Lower lobe of right lung (tissue), 2 donors: ENCODE data around the gene RPH3AL. TPM values are rescaled to one million over a fixed set of nuclear protein-coding genes. Genes with fewer than 3 reads are reported as not detected.

Experiments used
- ATAC-seq, 2 donors: fragments of 200-7000 bp; cut with Tn5 transposase; one replicate each; pipeline ENCODE4 v1.9.1; 2020 to 2022; ENCODE audit warnings: mild to moderate bottlenecking in 2 of 2, moderate library complexity in 2 of 2
- DNase-seq: peaks from one replicate; pipeline ENCODE4 v3.0.0-alpha.2; 2020
- H3K27ac ChIP-seq: fragments of 200-600 bp; one replicate; pipeline ENCODE4 v1.8.0; 2022
- H3K27me3 ChIP-seq: fragments of 200-600 bp; one replicate; pipeline ENCODE4 v1.8.0; 2022; ENCODE audit warnings: low read depth
- H3K36me3 ChIP-seq: fragments of 200-600 bp; one replicate; pipeline ENCODE4 v1.8.0; 2022; ENCODE audit warnings: mild to moderate bottlenecking
- H3K4me1 ChIP-seq: fragments of 200-600 bp; one replicate; pipeline ENCODE4 v1.8.0; 2022
- H3K4me3 ChIP-seq: fragments of 200-600 bp; one replicate; pipeline ENCODE4 v1.8.0; 2022; ENCODE audit warnings: mild to moderate bottlenecking
- H3K9me3 ChIP-seq: fragments of 200-600 bp; one replicate; pipeline ENCODE4 v1.8.0; 2022
- intact Hi-C: fragments of 100-400 bp; cut with DNase I; formaldehyde crosslinking; loops from one replicate; pipeline ENCODE4 v1.11.0; 2022
- total RNA-seq: library from RNA; stranded (reverse); fragmentation: NEBNext Ultra II Directional; extraction: Animal tissue kit (Norgen Biotek cat#: 25700); gene quantifications from one replicate; pipeline ENCODE4 v1.2.1, GENCODE V29; 2021
- TF ChIP-seq, protein P1 (sequence below): fragments of 200-600 bp; IDR thresholded peaks from one replicate; pipeline ENCODE4 v1.8.0; 2022; ENCODE audit warnings: antibody characterized with exemption, mild to moderate bottlenecking
- donor health status: DM: no; HTN: yes; CAD: no; lungs with severe emphysema.

Gene RPH3AL
- total RNA-seq, 1 donor from 2014 or later, result 38.7 TPM

DNA sequence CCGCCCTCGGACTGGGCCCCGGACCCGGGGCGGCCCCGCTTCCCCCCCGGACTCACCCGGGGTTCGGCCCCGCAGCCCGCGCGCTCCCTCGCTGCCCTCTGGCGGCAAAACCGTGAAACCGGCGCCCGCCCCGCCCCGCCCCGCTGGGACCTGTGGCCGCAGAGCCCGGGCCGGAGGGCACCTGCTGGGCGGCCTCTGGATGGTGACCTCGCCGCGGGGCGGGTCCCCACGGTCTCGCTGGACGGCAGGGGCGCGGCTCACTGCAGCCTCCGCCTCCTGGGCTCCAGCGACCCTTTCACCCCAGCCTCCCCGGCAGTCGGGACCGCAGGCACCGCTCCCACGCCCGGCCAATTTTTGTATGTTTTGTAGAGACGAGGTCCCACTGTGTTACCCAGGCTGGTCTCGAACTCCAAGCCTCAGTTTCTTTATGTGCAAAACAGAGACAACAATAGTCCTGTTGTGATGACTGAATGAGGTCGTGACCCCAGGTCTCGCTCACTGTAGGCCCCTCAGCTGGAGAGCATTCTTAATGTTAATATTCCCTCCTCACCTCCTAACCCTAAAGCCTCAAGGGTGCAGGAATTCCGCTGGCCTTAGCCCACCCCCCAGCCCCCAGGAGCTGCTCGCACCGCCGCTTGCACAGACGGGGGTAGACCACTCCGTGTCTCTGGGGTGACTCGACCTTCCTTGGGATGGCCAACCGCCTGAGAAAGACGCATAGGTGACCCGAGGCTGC lies 33.7 kb upstream of the RPH3AL start:
- H3K36me3 ChIP-seq, result no peaks in the 10 kb centered on the region
- H3K27me3 ChIP-seq, result no peaks in the 10 kb centered on the region
- H3K9me3 ChIP-seq, result no peaks in the 10 kb centered on the region
- TF ChIP-seq, protein P1, sequence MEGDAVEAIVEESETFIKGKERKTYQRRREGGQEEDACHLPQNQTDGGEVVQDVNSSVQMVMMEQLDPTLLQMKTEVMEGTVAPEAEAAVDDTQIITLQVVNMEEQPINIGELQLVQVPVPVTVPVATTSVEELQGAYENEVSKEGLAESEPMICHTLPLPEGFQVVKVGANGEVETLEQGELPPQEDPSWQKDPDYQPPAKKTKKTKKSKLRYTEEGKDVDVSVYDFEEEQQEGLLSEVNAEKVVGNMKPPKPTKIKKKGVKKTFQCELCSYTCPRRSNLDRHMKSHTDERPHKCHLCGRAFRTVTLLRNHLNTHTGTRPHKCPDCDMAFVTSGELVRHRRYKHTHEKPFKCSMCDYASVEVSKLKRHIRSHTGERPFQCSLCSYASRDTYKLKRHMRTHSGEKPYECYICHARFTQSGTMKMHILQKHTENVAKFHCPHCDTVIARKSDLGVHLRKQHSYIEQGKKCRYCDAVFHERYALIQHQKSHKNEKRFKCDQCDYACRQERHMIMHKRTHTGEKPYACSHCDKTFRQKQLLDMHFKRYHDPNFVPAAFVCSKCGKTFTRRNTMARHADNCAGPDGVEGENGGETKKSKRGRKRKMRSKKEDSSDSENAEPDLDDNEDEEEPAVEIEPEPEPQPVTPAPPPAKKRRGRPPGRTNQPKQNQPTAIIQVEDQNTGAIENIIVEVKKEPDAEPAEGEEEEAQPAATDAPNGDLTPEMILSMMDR, result peak; percentile 75
- H3K27ac ChIP-seq, result peak overlapping the region; percentile 24
- H3K4me1 ChIP-seq, result peaks cover 15% of the 10 kb centered on the region
- DNase-seq, result peak; percentile 87
- ATAC-seq, result peak; percentile 91 to 92
- H3K4me3 ChIP-seq, result peak overlapping the region; percentile 56
- intact Hi-C loops, result no loop called here

DNA sequence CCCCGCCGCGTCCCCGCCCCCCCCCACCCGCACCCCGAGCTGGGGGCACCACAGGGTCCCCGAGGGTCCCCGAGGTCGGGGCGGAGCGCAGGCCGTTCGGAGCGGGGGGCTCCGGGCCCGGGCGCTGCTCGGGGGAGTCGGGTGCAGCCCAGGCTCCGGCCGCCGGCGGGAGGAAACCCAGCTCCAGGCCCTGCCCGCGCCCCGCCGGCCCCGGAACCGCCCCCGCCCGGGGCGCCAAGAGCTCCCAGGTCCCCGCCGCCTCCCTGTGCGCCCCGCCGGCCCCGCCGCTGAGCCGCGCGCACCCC lies 33.2 kb upstream of the RPH3AL start:
- DNase-seq, result no peak
- TF ChIP-seq, protein P1, result no peak
- peak overlapping the region; percentile 56 for H3K4me3 ChIP-seq
- H3K4me1 ChIP-seq, result peaks cover 15% of the 10 kb centered on the region
- no peaks in the 10 kb centered on the region for H3K36me3 ChIP-seq
- no peaks in the 10 kb centered on the region for H3K9me3 ChIP-seq
- H3K27me3 ChIP-seq, result no peaks in the 10 kb centered on the region
- intact Hi-C loops, result no loop called here
- peak overlapping the region; percentile 75 for H3K27ac ChIP-seq
- ATAC-seq, result no peak

DNA sequence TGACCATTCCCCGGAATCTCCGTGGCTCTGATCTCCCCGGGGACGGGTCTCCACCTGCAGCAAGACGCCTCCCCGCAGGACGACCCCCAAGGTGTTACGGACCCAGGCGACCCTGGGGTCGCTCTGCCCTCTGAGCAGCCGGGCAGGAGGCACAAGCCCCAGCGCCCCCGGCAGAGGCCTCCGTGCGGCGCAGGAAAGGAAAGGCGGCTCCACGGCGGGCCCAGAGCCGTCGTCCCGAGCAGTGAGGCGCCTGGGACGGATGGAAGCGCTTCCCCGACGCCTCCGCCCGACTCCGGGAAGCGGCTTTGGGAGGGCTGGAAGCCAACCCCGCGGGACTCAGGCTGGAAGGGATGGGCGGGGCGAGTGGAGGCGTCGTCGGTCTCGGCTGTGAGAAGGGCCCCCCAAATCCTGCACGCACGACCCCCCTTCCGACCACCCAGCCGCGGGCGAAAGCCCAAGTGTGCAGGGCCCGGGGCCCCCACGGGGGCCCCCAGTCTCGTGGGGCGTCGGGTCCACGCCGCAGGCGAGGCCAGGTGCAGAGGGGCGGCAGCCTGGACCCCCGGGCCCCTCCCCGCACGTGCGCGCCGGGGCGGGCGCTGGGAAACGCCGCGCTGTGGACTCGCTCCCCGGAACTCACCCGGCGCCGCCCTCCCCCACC lies 32.7 kb upstream of the RPH3AL start:
- H3K4me1 ChIP-seq, result peaks cover 15% of the 10 kb centered on the region
- H3K9me3 ChIP-seq, result no peaks in the 10 kb centered on the region
- peak overlapping the region; percentile 75 for H3K27ac ChIP-seq
- TF ChIP-seq, protein P1, result no peak
- ATAC-seq (peak; percentile 65 to 72), DNase-seq (peak; percentile 63)
- no peaks in the 10 kb centered on the region for H3K27me3 ChIP-seq
- no peaks in the 10 kb centered on the region for H3K36me3 ChIP-seq
- peak overlapping the region; percentile 56 for H3K4me3 ChIP-seq
- intact Hi-C loops, result no loop called here

DNA sequence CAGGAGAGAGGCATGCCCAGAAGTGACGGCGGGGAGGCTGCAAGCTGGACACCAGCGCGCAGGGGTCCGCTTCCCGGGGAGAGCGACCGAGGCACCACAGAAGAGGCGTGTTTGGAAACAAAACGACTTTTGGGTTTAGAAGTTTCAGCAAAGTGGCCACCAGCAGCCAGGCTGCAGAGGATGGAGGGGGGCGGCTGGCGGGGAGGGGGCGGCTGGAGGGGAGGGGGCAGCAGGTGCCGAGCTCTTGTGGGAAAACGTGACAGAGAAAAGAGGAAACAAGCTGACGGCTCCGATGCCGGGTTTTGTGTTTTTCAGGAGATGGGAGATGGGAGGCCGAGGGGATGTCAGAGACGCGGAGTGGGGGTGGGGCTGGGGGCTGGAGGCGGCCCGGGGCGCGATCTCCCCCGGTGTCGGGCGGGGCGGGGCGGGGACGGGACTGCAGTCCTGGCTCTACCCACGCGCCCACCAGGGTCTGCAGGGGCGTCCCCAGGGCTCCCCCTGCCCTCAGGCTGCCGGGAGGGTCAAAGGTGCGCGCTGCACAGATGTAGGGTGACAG lies 32.1 kb upstream of the RPH3AL start:
- Histone ChIP-seq H3K4me3 (peak overlapping the region; percentile 56), H3K9me3 (no peaks in the 10 kb centered on the region), H3K27me3 (no peaks in the 10 kb centered on the region), H3K36me3 (no peaks in the 10 kb centered on the region), H3K27ac (peak overlapping the region; percentile 75), H3K4me1 (peaks cover 15% of the 10 kb centered on the region)
- ATAC-seq, result peak; percentile 2 to 4
- no peak for DNase-seq
- TF ChIP-seq, protein P1, result no peak
- intact Hi-C loops, result no loop called here

DNA sequence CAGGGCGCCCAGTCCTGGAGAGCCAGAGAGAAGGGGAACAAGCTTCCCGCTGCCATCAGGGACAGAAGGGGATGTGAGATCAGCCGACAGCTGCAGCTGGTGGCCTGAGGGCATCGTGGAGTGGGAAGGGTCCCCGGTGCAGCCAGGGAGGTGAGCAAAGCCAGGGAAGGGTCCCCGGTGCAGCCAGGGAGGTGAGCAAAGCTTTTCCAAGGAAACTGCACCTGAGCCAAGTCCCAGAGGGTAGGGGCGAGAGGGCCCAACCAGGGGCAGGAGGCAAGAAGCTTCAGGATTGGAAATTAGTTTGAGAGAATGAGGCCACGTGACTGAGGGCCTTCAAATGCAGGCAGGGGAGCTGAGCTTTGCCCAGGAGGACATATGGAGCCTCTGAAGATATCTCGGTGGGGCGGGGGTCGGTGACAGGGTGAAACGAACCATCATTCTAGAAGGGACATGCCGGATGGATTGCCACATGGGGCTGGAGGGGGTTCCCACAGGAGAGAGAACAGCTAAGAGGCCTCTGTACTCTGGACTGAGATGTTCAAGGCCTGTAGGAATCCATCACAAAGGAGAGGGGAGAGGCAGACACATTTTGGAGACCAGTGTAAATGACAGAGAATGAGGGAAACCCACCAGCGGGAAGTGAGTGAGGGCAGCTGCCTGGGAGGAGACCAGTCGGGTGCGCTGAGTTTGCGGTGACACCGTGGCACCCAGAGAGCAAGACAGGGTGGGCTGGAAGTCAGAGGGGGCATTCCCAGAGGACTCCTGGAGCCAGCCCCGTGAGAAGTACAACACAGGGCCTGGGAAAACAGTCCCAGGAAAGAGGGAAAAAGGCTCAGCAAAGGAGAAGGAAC lies 31.4 kb upstream of the RPH3AL start:
- no peak for DNase-seq
- Histone ChIP-seq H3K27ac (no peak overlapping the region), H3K9me3 (no peaks in the 10 kb centered on the region), H3K36me3 (no peaks in the 10 kb centered on the region), H3K4me1 (peaks cover 15% of the 10 kb centered on the region), H3K4me3 (no peak overlapping the region), H3K27me3 (no peaks in the 10 kb centered on the region)
- no peak for ATAC-seq
- TF ChIP-seq, protein P1, result no peak
- intact Hi-C loops, result no loop called here
